ENCODE data around the gene BPIFB3.

DNA sequence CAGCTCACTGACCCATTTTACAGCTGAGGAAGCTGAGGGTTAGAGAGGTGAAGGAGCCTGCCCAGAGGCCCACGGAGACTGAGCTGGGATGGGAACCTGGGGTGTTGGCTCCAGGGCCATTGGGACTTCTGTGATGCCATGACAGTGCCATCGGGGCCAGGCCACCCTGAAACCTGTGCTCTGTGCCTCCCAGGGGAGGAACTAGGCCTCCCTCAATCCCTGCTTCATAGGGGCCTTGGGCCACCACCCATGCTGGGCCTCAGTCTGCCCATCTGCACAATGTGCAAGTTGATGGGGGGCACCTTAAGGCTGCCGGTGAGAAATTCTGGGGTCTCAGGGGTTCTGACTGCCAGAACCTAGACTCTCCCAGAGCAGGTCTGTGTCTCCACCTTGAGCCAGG lies 50.6 kb downstream of the BPIFB3 start:
- TF ChIP-seq POLR2A (IDR thresholded peaks at IDR 0.05; ENCODE audit: low read length), result no peak
- no peak for TF ChIP-seq GATA1 (IDR thresholded peaks at IDR 0.05; ENCODE audit: low read depth, low read length)
